ENCODE measurements around the gene AGMAT. TPM values are rescaled to one million over a fixed set of nuclear protein-coding genes. Genes with fewer than 3 reads are reported as not detected.

The AGMAT gene
- total and polyA plus RNA-seq, 9 of the 15 experiments (the other 6 are each of a cell fraction or from before 2014, with no cell fraction given) = not detected

DNA sequence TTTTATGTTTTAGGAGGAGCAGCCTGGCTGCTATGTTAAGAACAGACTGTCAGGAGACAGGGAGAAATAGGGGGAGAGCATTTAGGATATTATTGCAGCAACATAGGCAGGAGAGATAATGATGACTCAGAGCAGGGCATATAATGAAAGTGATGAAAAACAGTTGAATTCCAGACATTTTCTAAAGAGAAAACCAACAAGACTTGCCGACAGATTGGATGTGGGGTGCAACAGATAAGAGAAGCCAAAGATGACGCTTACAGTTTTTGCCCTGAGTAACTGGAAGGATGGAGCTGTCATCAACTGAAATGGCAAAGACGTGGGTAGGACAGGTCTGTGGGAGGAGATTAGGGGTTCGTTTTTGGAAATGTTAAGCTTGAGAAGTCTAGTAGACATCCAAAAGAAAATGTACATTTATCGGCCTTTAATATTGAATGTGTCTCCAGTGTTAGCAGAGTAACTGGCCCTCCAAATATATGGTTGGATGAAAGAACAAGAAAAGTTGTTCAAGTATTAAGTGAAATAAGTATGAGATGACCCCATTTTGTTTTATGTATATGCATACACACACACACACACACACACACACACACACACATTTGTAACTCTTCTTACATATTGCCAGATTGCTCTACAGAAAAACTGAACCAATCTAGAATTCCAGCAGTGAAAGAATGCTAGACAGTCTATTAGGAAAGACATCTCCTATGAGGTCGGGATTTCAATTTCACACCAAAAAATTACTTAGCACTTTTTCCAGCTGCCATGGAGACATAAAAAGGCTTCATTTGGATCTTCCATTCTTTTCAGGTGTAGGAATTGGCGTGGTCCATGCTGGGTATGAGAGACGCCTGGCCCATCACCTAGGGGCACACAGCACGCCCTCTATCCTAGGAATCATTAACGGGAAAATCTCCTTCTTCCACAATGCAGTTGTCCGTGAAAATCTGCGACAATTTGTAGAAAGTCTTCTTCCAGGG, 41.0 kb downstream of the AGMAT start (continued):
- TF ChIP-seq CHD7 (IDR thresholded peaks at IDR 0.05; ENCODE audit: low read depth, low read length) = peak; percentile 55
- TF ChIP-seq MTA3 (IDR thresholded peaks at IDR 0.05; ENCODE audit: borderline replicate concordance) = peak; percentile 93; the same call in 1 of the 2 replicates
- no peak; the same call in 1 of the 2 replicates for TF ChIP-seq ZNF197 (CRISPR knock-in tag; IDR thresholded peaks at IDR 0.05; ENCODE audit: low read depth)
- TF ChIP-seq E2F3 (CRISPR knock-in tag; IDR thresholded peaks at IDR 0.05) = no peak
- TF ChIP-seq HMBOX1 (IDR thresholded peaks at IDR 0.05) = 0 out of 2 replicates have a peak, but pooled peaks have one; percentile 45
- TF ChIP-seq ZNF263 (CRISPR knock-in tag; IDR thresholded peaks at IDR 0.05; ENCODE audit: borderline replicate concordance) = no peak
- no peak for TF ChIP-seq KDM4B (IDR thresholded peaks at IDR 0.05; ENCODE audit: borderline replicate concordance in 2 of 2, low read depth in 1 of 2)
- no peak for TF ChIP-seq PYGO2 (tag; IDR thresholded peaks at IDR 0.05)
- 0 out of 2 replicates have a peak, but pooled peaks have one; percentile 45 for TF ChIP-seq ZBED1 (IDR thresholded peaks at IDR 0.05)
- TF ChIP-seq KHSRP (IDR thresholded peaks at IDR 0.05) = peak; percentile 80
- peak; percentile 99 for TF ChIP-seq TAF9B (IDR thresholded peaks at IDR 0.05; ENCODE audit: partially characterized antibody)
- no peak for TF ChIP-seq KAT2B (IDR thresholded peaks at IDR 0.05; ENCODE audit: low read depth, low read length)
- peak; percentile 88 for TF ChIP-seq TOE1 (IDR thresholded peaks at IDR 0.05; ENCODE audit: borderline replicate concordance)
- no peak for TF ChIP-seq TOE1 (CRISPR knock-in tag; IDR thresholded peaks at IDR 0.05; ENCODE audit: borderline replicate concordance, low read depth)
- TF ChIP-seq LARP7 (IDR thresholded peaks at IDR 0.05) = 0 out of 2 replicates have a peak, but pooled peaks have one; percentile 77
- TF ChIP-seq MAFG (tag; conservative IDR thresholded peaks at IDR 0.05) = peak; percentile 93

Measured in K562 (cell line).